Epithelial cell of proximal tubule (primary cell): Measurements from ENCODE around the gene DMD. TPM values are rescaled to one million over a fixed set of nuclear protein-coding genes. Genes with fewer than 3 reads are reported as not detected.

ENCODE experiments used
- DNase-seq: peaks from one replicate; pipeline ENCODE4 v3.0.0-alpha.2; 2011; ENCODE audit warnings: low read depth
- H3K4me3 ChIP-seq: 2 replicates; pipeline ENCODE4 v1.5.1; 2011; ENCODE audit warnings: low read depth, mild to moderate bottlenecking, low read length
- total RNA-seq: library from RNA; depleted of rRNA; stranded (reverse); fragments of >200 nt; gene quantifications from 2 replicates; pipeline ENCODE4 v1.2.3, GENCODE V29; 2015
- TF ChIP-seq, protein P1 (sequence below): conservative IDR thresholded peaks from 2 replicates; pipeline ENCODE4 v1.5.1; 2012; ENCODE audit warnings: low read depth, mild to moderate bottlenecking, low read length

The DMD gene
- total RNA-seq, 1 donor from 2014 or later: 1.3 TPM

DNA sequence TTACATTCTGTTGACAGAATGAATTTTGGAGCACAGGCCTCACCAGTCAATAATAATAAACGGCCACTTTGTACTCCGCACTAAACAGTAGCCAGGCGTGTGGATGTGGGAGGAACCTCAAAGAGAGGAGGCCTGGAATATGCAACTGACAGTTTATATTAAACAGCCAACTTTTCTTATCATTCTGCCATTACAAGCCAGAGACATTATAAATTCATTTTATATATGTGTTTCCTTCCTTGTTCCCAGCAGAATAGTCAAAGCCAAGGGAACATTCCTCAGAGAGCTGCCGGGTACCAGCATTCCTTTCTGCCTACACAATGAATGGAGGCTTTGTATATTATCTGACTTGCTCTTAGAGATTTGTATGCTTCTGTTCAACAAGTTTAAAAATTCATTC lies 1703.0 kb downstream of the DMD start:
- H3K4me3 ChIP-seq: no peak overlapping the region
- TF ChIP-seq, protein P1, sequence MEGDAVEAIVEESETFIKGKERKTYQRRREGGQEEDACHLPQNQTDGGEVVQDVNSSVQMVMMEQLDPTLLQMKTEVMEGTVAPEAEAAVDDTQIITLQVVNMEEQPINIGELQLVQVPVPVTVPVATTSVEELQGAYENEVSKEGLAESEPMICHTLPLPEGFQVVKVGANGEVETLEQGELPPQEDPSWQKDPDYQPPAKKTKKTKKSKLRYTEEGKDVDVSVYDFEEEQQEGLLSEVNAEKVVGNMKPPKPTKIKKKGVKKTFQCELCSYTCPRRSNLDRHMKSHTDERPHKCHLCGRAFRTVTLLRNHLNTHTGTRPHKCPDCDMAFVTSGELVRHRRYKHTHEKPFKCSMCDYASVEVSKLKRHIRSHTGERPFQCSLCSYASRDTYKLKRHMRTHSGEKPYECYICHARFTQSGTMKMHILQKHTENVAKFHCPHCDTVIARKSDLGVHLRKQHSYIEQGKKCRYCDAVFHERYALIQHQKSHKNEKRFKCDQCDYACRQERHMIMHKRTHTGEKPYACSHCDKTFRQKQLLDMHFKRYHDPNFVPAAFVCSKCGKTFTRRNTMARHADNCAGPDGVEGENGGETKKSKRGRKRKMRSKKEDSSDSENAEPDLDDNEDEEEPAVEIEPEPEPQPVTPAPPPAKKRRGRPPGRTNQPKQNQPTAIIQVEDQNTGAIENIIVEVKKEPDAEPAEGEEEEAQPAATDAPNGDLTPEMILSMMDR: no peak
- DNase-seq: no peak

DNA sequence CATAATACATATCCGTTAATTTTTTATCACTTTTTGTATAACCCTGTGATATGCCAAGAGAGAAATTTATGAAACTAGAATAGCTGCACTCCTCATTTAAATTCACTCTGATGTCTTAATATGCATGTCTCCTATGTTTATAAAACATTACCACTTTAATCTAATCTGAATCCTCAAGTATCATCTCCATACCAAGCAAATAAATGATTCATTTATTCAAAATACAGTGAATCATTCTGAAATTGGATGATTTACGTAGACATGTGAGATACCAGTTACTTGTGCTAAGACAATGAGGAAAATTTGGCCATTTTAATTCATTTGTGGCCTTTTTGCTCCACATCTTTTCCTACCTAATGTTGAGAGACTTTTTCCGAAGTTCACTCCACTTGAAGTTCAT lies 1704.4 kb downstream of the DMD start:
- H3K4me3 ChIP-seq: no peak overlapping the region
- DNase-seq: no peak
- TF ChIP-seq, protein P1: no peak

DNA sequence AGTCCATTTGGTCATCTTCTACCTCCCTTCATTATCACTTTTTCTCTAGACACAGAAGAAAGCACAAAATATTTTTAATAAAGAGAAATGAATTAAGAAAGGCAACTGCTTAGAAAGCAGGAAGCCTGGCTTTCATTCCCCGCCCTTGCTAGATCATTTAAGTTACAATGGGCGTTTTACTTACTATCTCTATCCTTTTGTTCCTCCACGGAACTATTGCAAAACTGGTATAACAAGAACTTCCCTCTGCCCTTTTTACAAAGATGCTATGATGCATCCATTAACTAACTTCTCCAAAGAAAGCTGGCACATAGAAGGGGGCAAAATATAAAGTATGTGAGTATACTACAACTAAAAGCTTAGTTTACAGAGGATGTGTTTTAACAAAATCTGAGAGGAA lies 1705.0 kb downstream of the DMD start:
- no peak for DNase-seq
- H3K4me3 ChIP-seq: no peak overlapping the region
- TF ChIP-seq, protein P1: no peak

DNA sequence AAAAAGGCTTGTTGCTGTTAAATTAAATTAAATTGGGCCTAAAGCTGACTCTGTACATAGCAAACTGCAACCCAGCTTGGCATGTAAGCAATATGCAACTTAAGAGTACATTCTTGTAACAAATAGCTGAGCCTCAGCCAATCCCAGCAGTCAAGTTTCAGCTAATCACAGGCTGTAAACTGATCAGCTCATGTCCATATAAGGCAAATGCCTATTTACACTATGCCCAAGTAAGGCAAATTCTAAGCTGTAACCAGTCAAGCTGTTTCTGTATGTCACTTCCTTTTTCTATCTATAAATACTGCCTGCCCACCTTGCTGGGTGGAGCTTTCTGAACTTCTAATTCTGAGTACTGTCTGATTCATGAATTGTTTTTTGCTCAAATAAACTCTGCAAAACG lies 1710.4 kb downstream of the DMD start:
- TF ChIP-seq, protein P1: no peak
- H3K4me3 ChIP-seq: no peak overlapping the region
- DNase-seq: no peak

DNA sequence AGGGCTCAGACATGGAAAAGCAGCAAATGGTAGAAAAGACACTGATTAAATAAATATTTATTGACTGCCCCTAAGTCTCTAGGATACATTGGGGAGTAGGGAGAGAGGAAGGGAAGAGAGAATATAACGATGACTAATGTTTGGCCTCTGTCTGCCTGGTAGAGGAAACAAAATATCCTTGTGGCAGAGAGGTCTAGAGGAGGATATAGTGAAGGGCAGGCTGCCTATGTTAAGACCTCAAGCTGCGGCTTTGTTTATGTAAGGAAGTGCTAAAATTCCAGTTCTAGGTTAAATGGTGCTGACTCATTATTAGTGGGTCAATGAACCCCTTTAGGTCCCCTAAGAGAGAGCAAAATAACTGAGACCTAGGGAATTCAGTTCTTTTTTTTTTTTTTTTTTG lies 1712.2 kb downstream of the DMD start:
- TF ChIP-seq, protein P1: no peak
- no peak for DNase-seq
- H3K4me3 ChIP-seq: no peak overlapping the region

DNA sequence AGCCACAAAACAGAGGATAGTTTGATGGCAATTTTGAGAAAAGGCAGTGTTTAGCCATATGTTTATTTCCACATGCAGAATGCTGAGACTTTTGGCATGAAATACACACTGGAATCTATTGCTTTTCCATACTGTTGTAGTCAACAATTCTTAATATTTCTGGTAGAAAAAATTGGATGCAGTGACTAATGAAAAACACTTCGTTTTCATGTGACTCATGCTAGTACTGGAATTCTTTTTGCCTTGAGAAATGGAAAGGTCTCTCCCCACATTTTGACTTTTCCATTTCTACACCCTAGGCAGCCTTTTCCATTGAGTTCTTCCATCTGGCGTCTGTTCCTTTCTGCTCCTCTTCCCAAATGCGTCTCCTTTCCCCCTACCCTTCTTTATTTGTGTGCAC lies 1714.3 kb downstream of the DMD start:
- TF ChIP-seq, protein P1: no peak
- H3K4me3 ChIP-seq: no peak overlapping the region
- DNase-seq: no peak

DNA sequence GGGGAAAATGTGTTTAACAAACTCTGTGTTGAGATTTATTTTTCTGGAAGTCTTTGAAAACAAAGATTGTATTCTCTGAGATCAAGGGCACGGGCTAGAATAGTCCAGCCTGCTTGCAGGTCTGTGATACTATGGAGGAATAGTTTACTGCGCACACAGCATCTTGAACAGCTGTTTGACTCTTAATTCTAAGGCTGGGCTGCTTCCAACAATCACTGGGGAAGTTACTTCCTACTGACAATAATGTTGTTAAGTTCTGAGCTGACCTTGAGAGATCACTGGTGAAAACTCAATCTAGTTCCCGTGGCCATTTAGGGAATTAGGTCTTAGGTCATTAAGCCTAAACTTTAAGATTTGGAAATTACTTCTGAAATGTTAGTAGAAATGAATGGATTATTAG lies 1723.4 kb downstream of the DMD start:
- TF ChIP-seq, protein P1: no peak
- H3K4me3 ChIP-seq: no peak overlapping the region
- no peak for DNase-seq
